ENCODE data around the gene FGFR2.

The FGFR2 gene

GRCh38 chr10:121601458-121601857 is 3.2 kb upstream of the FGFR2 start:
- no peak for DNase-seq (ENCODE audit: low spot score)
- TF ChIP-seq CTCF (IDR thresholded peaks at IDR 0.05) = no peak
- Histone ChIP-seq H3K27ac (no peak overlapping the region), H3K4me3 (no peak overlapping the region)

GRCh38 chr10:121600611-121601010 is 2.4 kb upstream of the FGFR2 start:
- TF ChIP-seq CTCF (IDR thresholded peaks at IDR 0.05) = no peak
- Histone ChIP-seq H3K27ac (no peak overlapping the region), H3K4me3 (no peak overlapping the region)
- DNase-seq (ENCODE audit: low spot score) = no peak

- no peak overlapping the region for H3K4me3 ChIP-seq
- DNase-seq (ENCODE audit: low spot score) = no peak
- TF ChIP-seq CTCF (IDR thresholded peaks at IDR 0.05) = no peak
- no peak overlapping the region for H3K27ac ChIP-seq
Observed at GRCh38 chr10:121599947-121600346, 1.7 kb upstream of the FGFR2 start.

- TF ChIP-seq CTCF (IDR thresholded peaks at IDR 0.05) = no peak
- peak overlapping the region; percentile 83 for H3K4me3 ChIP-seq
- H3K27ac ChIP-seq = peak overlapping the region; percentile 78 to 86
- DNase-seq (ENCODE audit: low spot score) = no peak
Observed at GRCh38 chr10:121597504-121598262, 561 bp downstream of the FGFR2 start.

GRCh38 chr10:121596689-121597503 is 1.3 kb downstream of the FGFR2 start:
- no peak for DNase-seq (ENCODE audit: low spot score)
- no peak for TF ChIP-seq CTCF (IDR thresholded peaks at IDR 0.05)
- Histone ChIP-seq H3K4me3 (peak overlapping the region; percentile 83), H3K27ac (peak overlapping the region; percentile 78 to 86)

GRCh38 chr10:121595806-121596688 is 2.2 kb downstream of the FGFR2 start:
- DNase-seq (ENCODE audit: low spot score) = no peak
- H3K27ac ChIP-seq = no peak overlapping the region
- TF ChIP-seq CTCF (IDR thresholded peaks at IDR 0.05) = no peak
- peak overlapping the region; percentile 83 for H3K4me3 ChIP-seq
